CD8-positive, alpha-beta memory T cell (primary cell): ENCODE data around the gene UBE3B. TPM values are rescaled to one million over a fixed set of nuclear protein-coding genes. Genes with fewer than 3 reads are reported as not detected.

Source experiments
- CTCF ChIA-PET: fragments of 350-600 bp; sonication (Branson Sonifier 250); formaldehyde crosslinking; loops from one replicate; lab custom pipeline; 2021; ENCODE audit warnings: antibody characterized with exemption; lab: Charles Lee
- POLR2A ChIA-PET: fragments of 350-600 bp; sonication (Branson Sonifier 250); formaldehyde crosslinking; loops from one replicate; lab custom pipeline; 2021; ENCODE audit warnings: antibody characterized with exemption; lab: Charles Lee
- DNase-seq, 5 donors: peaks; one replicate each; pipeline versions ENCODE4 v3.0.0 to v3.0.0-alpha.2; 2020 to 2022; ENCODE audit warnings: mixed read lengths in 1 of 5
- H3K27ac ChIP-seq: one replicate; pipeline ENCODE4 v1.7.0; 2013; ENCODE audit warnings: low read depth, mild to moderate bottlenecking, low read length, moderate library complexity
- H3K27me3 ChIP-seq: 2 replicates; pipeline ENCODE4 v1.7.0; 2013; ENCODE audit warnings: low read length, mild to moderate bottlenecking; ENCODE audit not compliant: insufficient read depth, poor library complexity, severe bottlenecking
- H3K36me3 ChIP-seq: 2 replicates; pipeline ENCODE4 v1.7.0; 2013; ENCODE audit warnings: mild to moderate bottlenecking, low read length, moderate library complexity; ENCODE audit not compliant: insufficient read depth
- H3K4me1 ChIP-seq: 2 replicates; pipeline ENCODE4 v1.7.0; 2013; ENCODE audit warnings: mild to moderate bottlenecking, low read length, moderate library complexity; ENCODE audit not compliant: insufficient read depth
- H3K4me3 ChIP-seq: 2 replicates; pipeline ENCODE4 v1.7.0; 2013; ENCODE audit warnings: mild to moderate bottlenecking, low read length
- H3K9me3 ChIP-seq: 2 replicates; pipeline ENCODE4 v1.7.0; 2013; ENCODE audit warnings: mild to moderate bottlenecking, low read length
- H3K27ac Mint-ChIP-seq, 8 donors: one replicate each; pipeline ENCODE4 v1.8.0; 2020 to 2021; ENCODE audit warnings: mixed read lengths in 8 of 8, mild to moderate bottlenecking in 6 of 8, inconsistent platforms in 3 of 8, moderate library complexity in 3 of 8
- H3K27me3 Mint-ChIP-seq, 2 donors: one replicate each; pipeline ENCODE4 v1.8.0; 2020 to 2021; ENCODE audit warnings: mixed read lengths in 2 of 2, mild to moderate bottlenecking in 1 of 2, moderate library complexity in 1 of 2
- H3K36me3 Mint-ChIP-seq, 3 donors: one replicate each; pipeline ENCODE4 v1.8.0; 2020 to 2021; ENCODE audit warnings: mixed read lengths in 3 of 3, inconsistent platforms in 1 of 3, mild to moderate bottlenecking in 1 of 3
- H3K4me1 Mint-ChIP-seq, 3 donors: one replicate each; pipeline ENCODE4 v1.8.0; 2020 to 2021; ENCODE audit warnings: mixed read lengths in 3 of 3, inconsistent platforms in 1 of 3, mild to moderate bottlenecking in 1 of 3
- H3K4me3 Mint-ChIP-seq, 7 donors: one replicate each; pipeline ENCODE4 v1.8.0; 2020 to 2021; ENCODE audit warnings: mixed read lengths in 7 of 7, mild to moderate bottlenecking in 6 of 7, moderate library complexity in 4 of 7, inconsistent platforms in 2 of 7
- H3K9me3 Mint-ChIP-seq, 5 donors: one replicate each; pipeline ENCODE4 v1.8.0; 2020 to 2022; ENCODE audit warnings: mixed read lengths in 5 of 5, mild to moderate bottlenecking in 3 of 5, moderate library complexity in 2 of 5, inconsistent platforms in 1 of 5
- polyA plus RNA-seq: library from polyadenylated mRNA; unstranded; fragments of 300-500 nt; fragmentation: Illumina TruSeq; gene quantifications from one replicate; pipeline ENCODE4 v1.2.3, GENCODE V29; 2021
- total RNA-seq, 2 experiments: library from RNA; stranded (reverse); gene quantifications; one replicate each; pipeline ENCODE4 v1.2.3, GENCODE V29; 2021

UBE3B gene
- total and polyA plus RNA-seq, 3 experiments from 2014 or later, result 20.8 to 40.2 (median 38.3) TPM

- Histone ChIP-seq H3K4me3 (no peak overlapping the region), H3K4me1 (no peaks in the 10 kb centered on the region), H3K27ac (no peak overlapping the region), H3K9me3 (no peaks in the 10 kb centered on the region), H3K36me3 (no peaks in the 10 kb centered on the region), H3K27me3 (no peaks in the 10 kb centered on the region)
- H3K4me3 Mint-ChIP-seq, result no peak overlapping the region
- peaks cover 0 to 4% (median 0%) of the 10 kb centered on the region in 3 donors for H3K4me1 Mint-ChIP-seq
- no peaks in the 10 kb centered on the region for H3K27me3 Mint-ChIP-seq
- no peaks in the 10 kb centered on the region for H3K9me3 Mint-ChIP-seq
- POLR2A ChIA-PET, result no interaction called here
- CTCF ChIA-PET, result interaction anchor here (1.1 kb wide), 1 partner anchor 16 kb away, joined by 3 read pairs; no protein-coding TSS in a partner anchor
- peaks cover 0 to 2% (median 0%) of the 10 kb centered on the region in 3 donors for H3K36me3 Mint-ChIP-seq
- peak overlapping the region in 1 of 8 donors; percentile 78 for H3K27ac Mint-ChIP-seq
- no peak for DNase-seq
Observed at GRCh38 chr12:109555431-109556315, 78.2 kb downstream of the UBE3B start.

GRCh38 chr12:109557200-109557599, 79.8 kb downstream of the UBE3B start:
- no peak for DNase-seq
- no peaks in the 10 kb centered on the region for H3K27me3 Mint-ChIP-seq
- no peak overlapping the region for H3K4me3 ChIP-seq
- H3K27ac ChIP-seq, result no peak overlapping the region
- no peaks in the 10 kb centered on the region for H3K9me3 ChIP-seq
- peaks cover 3% of the 10 kb centered on the region for H3K36me3 ChIP-seq
- peaks cover 0 to 4% (median 0%) of the 10 kb centered on the region in 3 donors for H3K4me1 Mint-ChIP-seq
- no peak overlapping the region for H3K4me3 Mint-ChIP-seq
- H3K36me3 Mint-ChIP-seq, result peaks cover 2 to 10% (median 6%) of the 10 kb centered on the region in 3 donors
- ChIA-PET POLR2A (no interaction called here), CTCF (no interaction called here)
- H3K4me1 ChIP-seq, result no peaks in the 10 kb centered on the region
- H3K27me3 ChIP-seq, result no peaks in the 10 kb centered on the region
- peaks cover 0 to 3% (median 0%) of the 10 kb centered on the region in 5 donors for H3K9me3 Mint-ChIP-seq
- peak overlapping the region in 1 of 8 donors; percentile 54 for H3K27ac Mint-ChIP-seq

- POLR2A ChIA-PET, result no interaction called here
- Histone ChIP-seq H3K27me3 (no peaks in the 10 kb centered on the region), H3K4me1 (no peaks in the 10 kb centered on the region), H3K36me3 (peaks cover 9% of the 10 kb centered on the region), H3K27ac (no peak overlapping the region), H3K4me3 (no peak overlapping the region), H3K9me3 (no peaks in the 10 kb centered on the region)
- Mint-ChIP-seq H3K27ac (no peak overlapping the region), H3K36me3 (peaks cover 4 to 14% (median 9%) of the 10 kb centered on the region in 3 donors), H3K4me1 (no peaks in the 10 kb centered on the region), H3K27me3 (no peaks in the 10 kb centered on the region), H3K4me3 (no peak overlapping the region), H3K9me3 (peaks cover 0 to 4% (median 0%) of the 10 kb centered on the region in 5 donors)
- no peak for DNase-seq
- CTCF ChIA-PET, result no interaction called here
Observed at GRCh38 chr12:109557805-109558204, 80.4 kb downstream of the UBE3B start.

- Mint-ChIP-seq H3K27ac (peak overlapping the region in 1 of 8 donors; percentile 29), H3K9me3 (peaks cover 0 to 4% (median 0%) of the 10 kb centered on the region in 5 donors), H3K36me3 (peaks cover 4 to 14% (median 9%) of the 10 kb centered on the region in 3 donors), H3K27me3 (no peaks in the 10 kb centered on the region), H3K4me3 (no peak overlapping the region), H3K4me1 (no peaks in the 10 kb centered on the region)
- H3K27ac ChIP-seq, result no peak overlapping the region
- no peaks in the 10 kb centered on the region for H3K27me3 ChIP-seq
- DNase-seq, result no peak
- ChIA-PET CTCF (no interaction called here), POLR2A (no interaction called here)
- H3K4me3 ChIP-seq, result no peak overlapping the region
- H3K4me1 ChIP-seq, result no peaks in the 10 kb centered on the region
- H3K36me3 ChIP-seq, result peaks cover 11% of the 10 kb centered on the region
- H3K9me3 ChIP-seq, result no peaks in the 10 kb centered on the region
Observed at GRCh38 chr12:109558374-109559199, 81.2 kb downstream of the UBE3B start.

GRCh38 chr12:109559200-109559505, 81.7 kb downstream of the UBE3B start:
- Histone ChIP-seq H3K9me3 (no peaks in the 10 kb centered on the region), H3K27ac (no peak overlapping the region), H3K27me3 (no peaks in the 10 kb centered on the region), H3K4me1 (no peaks in the 10 kb centered on the region), H3K4me3 (no peak overlapping the region), H3K36me3 (peaks cover 11% of the 10 kb centered on the region)
- no peaks in the 10 kb centered on the region for H3K27me3 Mint-ChIP-seq
- ChIA-PET POLR2A (no interaction called here), CTCF (no interaction called here)
- no peak for DNase-seq
- no peaks in the 10 kb centered on the region for H3K4me1 Mint-ChIP-seq
- peaks cover 4 to 20% (median 9%) of the 10 kb centered on the region in 3 donors for H3K36me3 Mint-ChIP-seq
- no peak overlapping the region for H3K4me3 Mint-ChIP-seq
- peaks cover 0 to 4% (median 0%) of the 10 kb centered on the region in 5 donors for H3K9me3 Mint-ChIP-seq
- peak overlapping the region in 1 of 8 donors; percentile 29 for H3K27ac Mint-ChIP-seq

- no peak overlapping the region for H3K4me3 ChIP-seq
- no peak overlapping the region for H3K27ac ChIP-seq
- H3K9me3 Mint-ChIP-seq, result peaks cover 0 to 4% (median 0%) of the 10 kb centered on the region in 5 donors
- H3K36me3 Mint-ChIP-seq, result peaks cover 4 to 21% (median 9%) of the 10 kb centered on the region in 3 donors
- POLR2A ChIA-PET, result no interaction called here
- H3K4me3 Mint-ChIP-seq, result no peak overlapping the region
- H3K4me1 Mint-ChIP-seq, result no peaks in the 10 kb centered on the region
- H3K27ac Mint-ChIP-seq, result no peak overlapping the region
- DNase-seq, result no peak
- no peaks in the 10 kb centered on the region for H3K27me3 ChIP-seq
- H3K9me3 ChIP-seq, result no peaks in the 10 kb centered on the region
- H3K36me3 ChIP-seq, result peaks cover 11% of the 10 kb centered on the region
- H3K4me1 ChIP-seq, result no peaks in the 10 kb centered on the region
- no peaks in the 10 kb centered on the region for H3K27me3 Mint-ChIP-seq
- CTCF ChIA-PET, result interaction anchor here (0.9 kb wide), 1 partner anchor 41 kb away, joined by 3 read pairs; no protein-coding TSS in a partner anchor
Observed at GRCh38 chr12:109559601-109560000, 82.2 kb downstream of the UBE3B start.

GRCh38 chr12:109560867-109561710, 83.7 kb downstream of the UBE3B start:
- Mint-ChIP-seq H3K27ac (no peak overlapping the region), H3K36me3 (peaks cover 8 to 36% (median 9%) of the 10 kb centered on the region in 3 donors)
- CTCF ChIA-PET, result interaction anchor here (0.6 kb wide), 1 partner anchor 584 kb away, joined by 4 read pairs; no protein-coding TSS in a partner anchor

More at GRCh38 chr12:109560867-109561710, 83.7 kb downstream of the UBE3B start:
- no peak overlapping the region for H3K27ac ChIP-seq
- H3K9me3 Mint-ChIP-seq, result peaks cover 0 to 4% (median 0%) of the 10 kb centered on the region in 5 donors
- H3K4me1 Mint-ChIP-seq, result no peaks in the 10 kb centered on the region
- no peak for DNase-seq
- peaks cover 16% of the 10 kb centered on the region for H3K36me3 ChIP-seq
- H3K4me3 ChIP-seq, result no peak overlapping the region
- no peaks in the 10 kb centered on the region for H3K9me3 ChIP-seq
- H3K27me3 Mint-ChIP-seq, result no peaks in the 10 kb centered on the region
- H3K4me3 Mint-ChIP-seq, result no peak overlapping the region
- POLR2A ChIA-PET, result no interaction called here
- no peaks in the 10 kb centered on the region for H3K27me3 ChIP-seq
- no peaks in the 10 kb centered on the region for H3K4me1 ChIP-seq
